HEK293 (cell line): Measurements from ENCODE around the gene PPP1R18.

Experiments
- ELK4 ChIP-seq: IDR thresholded peaks from 2 replicates; pipeline ENCODE4 v1.6.1; 2011; ENCODE audit warnings: mild to moderate bottlenecking, low read depth, low read length, borderline replicate concordance
- KLF16 ChIP-seq: fragments of 450-650 bp; formaldehyde crosslinking; IDR thresholded peaks from 2 replicates; pipeline ENCODE4 v1.5.1; 2017; ENCODE audit warnings: missing biosample characterization, missing genetic modification characterization
- KLF8 ChIP-seq: fragments of 450-650 bp; formaldehyde crosslinking; IDR thresholded peaks from 2 replicates; pipeline ENCODE4 v1.5.1; 2016; ENCODE audit warnings: missing biosample characterization, missing genetic modification characterization
- KLF9 ChIP-seq: fragments of 450-650 bp; formaldehyde crosslinking; IDR thresholded peaks from 2 replicates; pipeline ENCODE4 v1.5.1; 2016; ENCODE audit warnings: missing biosample characterization, missing genetic modification characterization, low read depth
- REPIN1 ChIP-seq: fragments of 450-650 bp; formaldehyde crosslinking; IDR thresholded peaks from 2 replicates; pipeline ENCODE4 v1.5.1; 2017; ENCODE audit warnings: missing biosample characterization, missing genetic modification characterization, low read depth
- SALL2 ChIP-seq: fragments of 450-650 bp; formaldehyde crosslinking; IDR thresholded peaks from 2 replicates; pipeline ENCODE4 v1.5.0; 2017; ENCODE audit warnings: missing biosample characterization, mild to moderate bottlenecking, missing genetic modification characterization, borderline replicate concordance
- ZBTB1 ChIP-seq: fragments of 450-650 bp; formaldehyde crosslinking; IDR thresholded peaks from 2 replicates; pipeline ENCODE4 v1.5.1; 2016; ENCODE audit warnings: missing biosample characterization, missing genetic modification characterization
- ZBTB6 ChIP-seq: fragments of 450-650 bp; formaldehyde crosslinking; IDR thresholded peaks from 2 replicates; pipeline ENCODE4 v1.5.1; 2017; ENCODE audit warnings: missing biosample characterization, missing genetic modification characterization
- ZFP41 ChIP-seq: fragments of 450-650 bp; formaldehyde crosslinking; IDR thresholded peaks from 2 replicates; pipeline ENCODE4 v1.5.1; 2016; ENCODE audit warnings: missing biosample characterization, missing genetic modification characterization, borderline replicate concordance
- ZFP69B ChIP-seq: fragments of 450-650 bp; formaldehyde crosslinking; IDR thresholded peaks from 2 replicates; pipeline ENCODE4 v1.5.1; 2016; ENCODE audit warnings: missing biosample characterization, missing genetic modification characterization
- ZNF121 ChIP-seq: fragments of 450-650 bp; formaldehyde crosslinking; IDR thresholded peaks from 2 replicates; pipeline ENCODE4 v1.5.1; 2016; ENCODE audit warnings: missing biosample characterization, missing genetic modification characterization
- ZNF133 ChIP-seq: fragments of 450-650 bp; formaldehyde crosslinking; IDR thresholded peaks from 2 replicates; pipeline ENCODE4 v1.5.1; 2016; ENCODE audit warnings: missing biosample characterization, missing genetic modification characterization
- ZNF174 ChIP-seq: fragments of 450-650 bp; formaldehyde crosslinking; IDR thresholded peaks from 2 replicates; pipeline ENCODE4 v1.5.0; 2017; ENCODE audit warnings: missing biosample characterization, mild to moderate bottlenecking, missing genetic modification characterization
- ZNF223 ChIP-seq: fragments of 450-650 bp; formaldehyde crosslinking; IDR thresholded peaks from 2 replicates; pipeline ENCODE4 v1.5.1; 2016; ENCODE audit warnings: missing biosample characterization, missing genetic modification characterization
- ZNF24 ChIP-seq: fragments of 450-650 bp; formaldehyde crosslinking; IDR thresholded peaks from 2 replicates; pipeline ENCODE4 v1.5.1; 2016; ENCODE audit warnings: missing biosample characterization, missing genetic modification characterization
- ZNF324 ChIP-seq: fragments of 450-650 bp; formaldehyde crosslinking; IDR thresholded peaks from 2 replicates; pipeline ENCODE4 v1.5.1; 2016; ENCODE audit warnings: missing biosample characterization, missing genetic modification characterization
- ZNF335 ChIP-seq: fragments of 450-650 bp; formaldehyde crosslinking; conservative IDR thresholded peaks from 2 replicates; pipeline ENCODE4 v1.5.1; 2016; ENCODE audit warnings: missing biosample characterization, missing genetic modification characterization
- ZNF341 ChIP-seq: fragments of 450-650 bp; formaldehyde crosslinking; IDR thresholded peaks from 2 replicates; pipeline ENCODE4; 2016; ENCODE audit warnings: low read depth, missing biosample characterization, missing genetic modification characterization
- ZNF501 ChIP-seq: fragments of 450-650 bp; formaldehyde crosslinking; IDR thresholded peaks from 2 replicates; pipeline ENCODE4 v1.5.1; 2016; ENCODE audit warnings: missing biosample characterization, missing genetic modification characterization
- ZNF518A ChIP-seq: fragments of 450-650 bp; formaldehyde crosslinking; conservative IDR thresholded peaks from 2 replicates; pipeline ENCODE4 v1.5.1; 2016; ENCODE audit warnings: low read depth, missing biosample characterization, missing genetic modification characterization
- ZNF560 ChIP-seq: fragments of 450-650 bp; formaldehyde crosslinking; IDR thresholded peaks from 2 replicates; pipeline ENCODE4 v1.5.1; 2017; ENCODE audit warnings: missing biosample characterization, missing genetic modification characterization, borderline replicate concordance
- ZNF580 ChIP-seq: fragments of 450-650 bp; formaldehyde crosslinking; IDR thresholded peaks from 2 replicates; pipeline ENCODE4 v1.5.1; 2016; ENCODE audit warnings: missing biosample characterization, missing genetic modification characterization
- ZNF654 ChIP-seq: fragments of 450-650 bp; formaldehyde crosslinking; IDR thresholded peaks from 2 replicates; pipeline ENCODE4 v1.5.1; 2016; ENCODE audit warnings: low read depth, missing biosample characterization, missing genetic modification characterization
- ZNF677 ChIP-seq: fragments of 450-650 bp; IDR thresholded peaks from 2 replicates; pipeline ENCODE4 v1.5.0; 2018; ENCODE audit warnings: missing biosample characterization, mild to moderate bottlenecking, missing genetic modification characterization, moderate library complexity
- ZNF791 ChIP-seq: fragments of 450-650 bp; formaldehyde crosslinking; IDR thresholded peaks from 2 replicates; pipeline ENCODE4 v1.5.1; 2016; ENCODE audit warnings: missing biosample characterization, missing genetic modification characterization
- TF ChIP-seq, protein P1 (sequence below): fragments of 450-650 bp; formaldehyde crosslinking; IDR thresholded peaks from 2 replicates; pipeline ENCODE4 v1.5.1; 2017; ENCODE audit warnings: missing biosample characterization, missing genetic modification characterization

PPP1R18 gene

GRCh38 chr6:30672445-30673253, 13.8 kb downstream of the PPP1R18 start, which contains the start of gene DHX16 (continued):
- TF ChIP-seq ZNF560 (tag by site-specific recombination) (no peak), ZNF24 (peak; percentile 94), ZNF518A (tag by site-specific recombination) (peak; percentile 48; the same call in 1 of the 2 replicates), ZNF341 (tag by site-specific recombination) (0 out of 2 replicates have a peak, but pooled peaks have one; percentile 21), SALL2 (tag by site-specific recombination) (no peak), REPIN1 (no peak), ZNF791 (no peak), ZNF324 (tag by site-specific recombination) (peak; percentile 57; the same call in 1 of the 2 replicates), ZNF223 (no peak), ZNF501 (peak; percentile 88), ZNF174 (no peak), ZNF121 (tag by site-specific recombination) (no peak), ZBTB1 (tag by site-specific recombination) (no peak), ZNF654 (peak; percentile 74), KLF8 (tag by site-specific recombination) (peak; percentile 42; the same call in 1 of the 2 replicates), ELK4 (no peak), ZNF677 (tag by site-specific recombination) (no peak), KLF16 (tag by site-specific recombination) (no peak), ZNF133 (no peak), ZFP41 (tag by site-specific recombination) (no peak), ZNF580 (tag by site-specific recombination) (peak; percentile 95), ZFP69B (tag by site-specific recombination) (peak; percentile 65; the same call in 1 of the 2 replicates), ZNF335 (peak; percentile 80), ZBTB6 (tag by site-specific recombination) (peak; percentile 57; the same call in 1 of the 2 replicates), KLF9 (tag by site-specific recombination) (no peak)
- TF ChIP-seq, protein P1, sequence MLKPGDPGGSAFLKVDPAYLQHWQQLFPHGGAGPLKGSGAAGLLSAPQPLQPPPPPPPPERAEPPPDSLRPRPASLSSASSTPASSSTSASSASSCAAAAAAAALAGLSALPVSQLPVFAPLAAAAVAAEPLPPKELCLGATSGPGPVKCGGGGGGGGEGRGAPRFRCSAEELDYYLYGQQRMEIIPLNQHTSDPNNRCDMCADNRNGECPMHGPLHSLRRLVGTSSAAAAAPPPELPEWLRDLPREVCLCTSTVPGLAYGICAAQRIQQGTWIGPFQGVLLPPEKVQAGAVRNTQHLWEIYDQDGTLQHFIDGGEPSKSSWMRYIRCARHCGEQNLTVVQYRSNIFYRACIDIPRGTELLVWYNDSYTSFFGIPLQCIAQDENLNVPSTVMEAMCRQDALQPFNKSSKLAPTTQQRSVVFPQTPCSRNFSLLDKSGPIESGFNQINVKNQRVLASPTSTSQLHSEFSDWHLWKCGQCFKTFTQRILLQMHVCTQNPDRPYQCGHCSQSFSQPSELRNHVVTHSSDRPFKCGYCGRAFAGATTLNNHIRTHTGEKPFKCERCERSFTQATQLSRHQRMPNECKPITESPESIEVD (tag by site-specific recombination), result peak; percentile 21; the same call in 1 of the 2 replicates
